CD4-positive, alpha-beta T cell treated with Interleukin-17A for 4 hours (primary cell): ENCODE results near the gene APOBEC3C.
"Not testable (repeated sequence)": the region's sequence is repeated elsewhere in the genome, so short reads cannot be mapped to it uniquely, and the experiment has no call there.

ENCODE experiments used
- DNase-seq: peaks from one replicate; pipeline ENCODE4 v3.0.0-alpha.2; 2020; ENCODE audit warnings: mixed read lengths

The APOBEC3C gene

DNA sequence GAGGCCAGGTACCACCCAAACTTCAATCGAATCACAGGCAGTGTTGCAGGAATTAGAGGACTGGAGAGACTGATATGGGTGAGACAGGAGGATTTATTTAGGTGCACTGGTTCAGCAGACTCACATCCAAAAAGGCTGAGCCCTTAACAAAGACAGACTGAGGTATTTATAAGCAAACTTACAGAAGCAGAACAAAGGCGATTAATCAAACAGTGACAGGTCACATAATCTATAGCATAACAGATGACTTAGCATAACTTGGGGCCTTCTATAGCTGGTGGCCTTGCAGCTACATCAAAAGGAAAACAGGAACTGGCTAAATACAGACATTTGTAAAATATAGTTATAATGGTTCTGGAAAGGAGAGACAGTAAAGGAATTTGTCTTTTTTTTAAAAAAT, 29.8 kb upstream of the APOBEC3C start:
- DNase-seq, result no peak

DNA sequence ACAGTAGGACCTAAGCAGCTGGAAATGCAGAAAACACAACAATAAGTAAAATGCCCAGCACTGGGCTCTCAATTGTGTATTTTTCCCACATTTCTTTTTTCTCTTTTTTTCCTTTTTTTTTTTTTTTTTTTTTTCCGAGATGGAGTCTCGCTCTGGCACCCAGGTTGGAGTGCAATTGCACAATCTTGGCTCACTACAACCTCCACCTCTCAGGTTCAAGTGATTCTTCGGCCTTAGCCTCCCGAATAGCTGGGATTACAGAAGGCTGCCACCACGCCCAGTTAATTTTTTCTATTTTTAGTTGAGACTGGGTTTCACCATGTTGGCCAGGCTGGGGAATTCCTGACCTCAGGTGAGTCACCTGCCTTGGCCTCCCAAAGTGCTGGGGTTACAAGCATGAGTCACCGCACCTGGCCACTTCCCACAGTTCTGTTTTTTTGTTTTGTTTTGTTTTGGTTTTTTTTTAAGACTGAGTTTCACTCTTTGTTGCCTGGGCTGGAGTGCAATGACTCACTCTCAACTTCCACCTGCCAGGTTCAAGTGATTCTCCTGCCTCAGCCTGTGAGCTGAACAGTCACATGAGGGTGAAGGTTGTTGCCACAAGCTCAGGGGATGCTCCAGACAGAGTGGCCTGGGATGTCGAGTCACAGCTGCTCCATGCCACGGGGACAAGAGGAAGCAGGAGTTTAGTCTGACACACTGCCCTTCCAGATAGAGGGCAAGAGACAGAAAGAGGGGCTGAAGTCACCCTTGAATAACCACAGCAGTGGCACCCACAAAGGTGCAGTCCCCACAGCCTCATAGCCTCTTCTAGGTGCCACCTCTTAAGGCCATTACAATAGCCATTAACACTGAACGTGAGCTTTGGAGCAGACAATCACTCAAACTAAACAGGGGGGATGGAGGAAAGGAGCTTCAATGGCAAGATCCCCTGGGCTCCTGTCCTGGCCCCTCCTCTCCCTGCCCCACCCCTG, 29.0 kb upstream of the APOBEC3C start:
- DNase-seq, result peak; percentile 71

DNA sequence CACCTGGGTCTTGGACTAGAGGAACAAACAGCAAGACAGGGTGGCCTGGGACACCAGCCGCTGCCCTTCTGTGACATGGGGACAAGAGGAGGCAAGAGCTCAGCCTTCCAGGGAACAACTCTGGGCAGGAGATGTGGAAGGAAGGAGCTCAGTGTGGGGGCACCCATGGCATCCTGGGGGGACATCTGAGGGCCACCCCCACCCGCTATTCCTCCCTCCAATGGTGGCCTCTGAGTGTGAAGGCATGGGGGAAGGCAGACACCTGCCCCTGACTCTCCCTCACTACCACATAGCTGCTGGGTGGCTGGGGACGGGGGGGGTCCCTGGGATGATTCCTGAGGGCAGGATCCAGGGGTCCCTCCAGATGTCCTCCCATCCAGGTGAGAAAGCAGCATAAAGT, 27.4 kb upstream of the APOBEC3C start:
- no peak for DNase-seq

DNA sequence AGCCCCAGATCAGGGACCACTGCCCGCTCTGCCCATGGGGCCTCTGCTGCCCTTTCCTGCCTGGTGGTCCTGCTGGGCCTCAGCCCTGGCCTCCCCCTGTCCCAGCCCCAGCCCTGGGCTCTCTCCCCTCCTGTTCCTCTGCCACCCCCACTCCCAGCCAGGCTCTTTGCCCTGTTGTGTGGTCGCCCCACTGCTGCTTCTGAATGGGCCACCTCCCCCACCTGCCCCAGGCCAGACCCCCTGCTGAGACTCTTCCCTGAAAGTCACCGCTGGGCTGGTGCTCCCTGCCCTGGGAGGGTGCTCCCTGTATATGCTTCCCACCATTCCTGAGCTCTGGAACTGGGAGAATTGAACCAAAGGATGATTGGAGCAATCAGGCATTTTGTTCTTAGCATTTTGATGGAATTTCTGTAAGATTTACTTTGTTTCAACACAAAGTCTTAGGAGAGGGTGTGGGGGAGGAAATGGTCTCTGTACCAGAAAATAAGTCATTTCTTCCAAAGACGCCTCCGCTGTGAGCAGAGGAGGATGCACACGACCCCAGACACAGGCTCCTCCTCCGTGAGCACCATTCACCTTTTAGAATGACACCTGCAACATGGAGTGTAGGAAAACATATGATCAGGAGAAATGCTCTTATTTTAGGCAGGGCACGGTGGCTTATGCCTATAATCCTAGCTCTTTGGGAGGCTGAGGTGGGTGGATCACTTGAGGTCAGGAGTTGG, 26.7 kb upstream of the APOBEC3C start:
- DNase-seq, result no peak

DNA sequence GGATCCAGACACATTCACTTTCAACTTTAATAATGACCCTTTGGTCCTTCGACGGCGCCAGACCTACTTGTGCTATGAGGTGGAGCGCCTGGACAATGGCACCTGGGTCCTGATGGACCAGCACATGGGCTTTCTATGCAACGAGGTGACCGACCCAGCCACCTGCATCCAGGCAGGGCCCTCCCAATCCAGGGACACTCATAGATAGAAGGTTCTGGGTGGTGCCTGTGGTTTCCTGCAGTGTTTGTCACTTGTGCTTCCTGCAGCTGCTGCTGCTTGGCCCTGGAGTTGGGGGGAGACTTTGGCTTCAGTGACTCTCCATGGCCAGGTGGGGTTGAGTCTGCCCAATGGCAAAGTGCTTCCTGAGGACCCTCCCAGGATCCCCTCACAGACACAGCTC, 24.6 kb upstream of the APOBEC3C start:
- peak; percentile 35 for DNase-seq

DNA sequence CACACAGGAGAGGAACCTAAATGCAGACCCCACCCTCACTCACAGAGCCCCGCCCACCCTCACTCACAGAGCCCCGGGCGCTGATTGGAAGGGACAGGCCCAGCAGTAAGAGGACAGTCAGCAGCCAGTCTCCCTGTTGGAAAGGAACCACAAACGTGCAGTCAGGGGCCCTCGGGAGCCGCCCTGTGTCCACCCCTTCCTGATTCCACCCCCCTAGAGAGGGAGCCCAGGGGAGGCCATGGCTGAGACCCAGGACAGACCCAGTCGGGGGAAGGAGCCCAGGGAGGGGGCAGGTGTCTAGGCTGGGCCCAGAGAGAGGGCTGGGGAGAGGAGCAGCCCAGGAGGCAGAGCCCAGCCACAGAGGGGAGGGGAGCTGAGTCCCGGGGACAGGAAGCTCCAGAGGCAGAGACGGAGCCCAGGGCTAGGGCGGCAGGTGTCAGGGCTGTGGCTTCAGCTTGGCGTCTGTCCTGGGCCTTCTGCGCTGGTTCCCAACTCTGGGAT, 21.1 kb upstream of the APOBEC3C start:
- DNase-seq, result not testable (repeated sequence)

DNA sequence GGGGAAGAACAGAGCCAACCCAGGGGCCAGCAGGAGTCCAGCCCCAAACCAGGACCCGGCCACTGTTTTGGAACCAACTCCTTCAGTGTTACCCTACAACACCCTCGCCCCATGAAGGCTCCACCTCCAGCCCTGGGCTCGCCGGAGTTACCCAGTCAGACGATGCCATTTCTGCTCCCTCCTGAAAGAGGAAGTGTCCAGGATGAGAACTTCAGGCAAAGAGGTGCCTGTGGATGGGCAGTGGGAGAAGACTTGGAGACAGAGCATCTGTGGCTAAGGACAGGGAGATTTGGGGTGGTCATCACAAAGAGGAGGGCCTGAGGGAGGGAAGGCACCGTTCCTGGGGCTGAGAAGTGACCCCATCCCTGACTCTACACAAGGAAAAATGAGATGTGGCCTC, 18.0 kb upstream of the APOBEC3C start:
- no peak for DNase-seq

DNA sequence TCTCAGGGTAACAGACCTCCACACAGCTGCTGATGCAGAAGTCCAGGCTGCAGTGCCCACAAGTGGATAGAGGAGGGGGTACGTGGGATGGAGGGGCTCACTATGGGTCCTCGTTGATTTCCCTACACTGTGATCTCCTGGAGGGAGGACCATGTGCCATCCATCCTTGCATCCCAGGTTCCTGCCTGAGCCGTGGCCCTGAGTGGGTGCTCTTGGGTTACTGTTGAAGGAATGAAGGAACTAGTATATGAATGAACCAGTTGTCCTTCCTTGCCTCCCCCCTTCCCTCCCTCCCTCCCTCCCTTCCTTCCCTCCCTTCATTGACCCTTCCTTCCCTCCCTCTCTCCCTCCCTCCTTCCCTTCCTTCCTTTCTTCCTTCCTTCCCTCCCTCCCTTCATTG, 16.5 kb upstream of the APOBEC3C start:
- no peak for DNase-seq

DNA sequence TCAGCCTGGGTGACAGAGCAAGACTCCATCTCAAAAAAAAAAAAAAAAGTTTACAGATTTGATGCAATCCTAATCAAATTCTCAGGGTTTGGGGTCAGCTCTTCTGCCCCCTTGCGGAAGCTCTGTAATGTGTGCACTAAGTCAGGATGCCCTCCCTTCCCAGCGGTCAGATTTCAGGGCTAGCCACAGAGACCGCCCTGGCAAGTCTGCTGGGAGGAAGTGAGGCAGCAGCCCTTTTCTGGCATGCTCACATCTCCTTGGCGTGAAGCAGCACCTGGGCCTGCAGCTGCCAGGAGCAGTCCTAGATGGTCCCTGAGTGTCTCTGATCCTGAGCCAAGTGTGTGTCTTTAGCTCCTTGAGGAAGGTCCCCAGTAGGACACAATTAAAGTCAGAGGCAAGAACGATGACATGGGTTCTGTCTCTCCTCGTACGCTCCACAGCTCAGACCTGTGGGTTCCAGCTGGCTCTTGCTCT, 10.9 kb upstream of the APOBEC3C start:
- DNase-seq, result peak; percentile 80

DNA sequence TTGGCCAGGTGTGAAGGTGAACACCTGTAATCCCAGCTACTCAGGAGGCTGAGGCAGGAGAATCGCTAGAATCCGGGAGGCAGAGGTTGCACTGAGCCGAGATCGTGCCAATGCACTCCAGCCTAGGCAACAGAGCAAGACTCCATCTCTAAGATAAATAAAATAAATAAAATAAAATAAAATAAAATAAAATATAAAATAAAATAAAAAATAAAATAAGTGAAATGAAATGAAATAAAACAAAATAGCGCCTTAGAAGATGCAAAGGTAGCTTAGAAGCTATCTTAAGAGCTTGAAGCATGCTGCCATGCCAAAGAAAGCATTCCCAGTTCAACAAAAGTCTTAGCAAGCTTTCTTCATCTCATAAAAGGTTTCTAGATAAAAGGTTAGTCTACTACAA, 6.9 kb upstream of the APOBEC3C start:
- no peak for DNase-seq

DNA sequence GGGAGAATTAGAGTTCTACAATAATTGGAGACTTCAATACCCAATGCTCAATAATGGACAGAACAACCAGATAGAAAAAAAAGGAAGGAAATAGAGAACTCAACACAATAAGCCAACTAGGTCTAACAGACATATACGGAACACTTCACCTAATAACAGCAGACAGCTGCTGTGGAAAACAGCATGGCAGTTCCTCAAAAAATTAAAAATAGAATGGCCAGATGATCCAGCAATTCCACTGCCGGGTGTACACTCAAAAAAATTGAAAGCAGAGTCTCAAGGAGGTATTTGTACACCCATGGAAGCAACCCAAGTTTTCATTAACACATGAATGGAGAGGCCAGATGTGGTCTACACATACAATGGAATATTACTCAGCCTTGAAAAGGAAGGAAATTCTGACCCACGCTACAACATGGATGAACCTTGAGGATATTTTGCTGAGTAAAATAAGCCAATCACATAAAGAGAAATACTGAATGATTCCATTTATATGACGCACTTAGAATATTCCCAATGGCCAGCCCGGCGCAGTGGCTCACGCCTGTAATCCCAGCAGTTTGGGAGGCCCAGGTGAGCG, 5.7 kb upstream of the APOBEC3C start:
- not testable (repeated sequence) for DNase-seq

DNA sequence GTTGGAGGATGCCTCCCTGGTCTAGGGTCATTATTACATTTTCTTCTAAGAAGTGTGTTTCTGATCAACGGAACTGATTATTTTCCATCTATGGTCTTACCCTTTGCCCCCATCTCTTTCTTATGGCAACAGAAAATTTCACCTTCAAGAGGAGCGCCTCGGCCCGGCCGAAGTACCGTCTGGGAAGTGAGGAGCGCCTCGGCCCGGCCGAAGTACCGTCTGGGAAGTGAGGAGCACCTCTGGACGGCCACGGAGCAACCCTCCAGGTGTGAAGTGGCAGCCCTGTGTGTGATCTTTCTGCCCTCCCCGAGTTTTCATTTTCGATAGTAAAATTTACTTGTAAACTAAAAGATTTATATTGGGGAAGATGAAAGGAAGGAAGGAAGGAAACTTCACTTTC, 3.1 kb upstream of the APOBEC3C start:
- no peak for DNase-seq

DNA sequence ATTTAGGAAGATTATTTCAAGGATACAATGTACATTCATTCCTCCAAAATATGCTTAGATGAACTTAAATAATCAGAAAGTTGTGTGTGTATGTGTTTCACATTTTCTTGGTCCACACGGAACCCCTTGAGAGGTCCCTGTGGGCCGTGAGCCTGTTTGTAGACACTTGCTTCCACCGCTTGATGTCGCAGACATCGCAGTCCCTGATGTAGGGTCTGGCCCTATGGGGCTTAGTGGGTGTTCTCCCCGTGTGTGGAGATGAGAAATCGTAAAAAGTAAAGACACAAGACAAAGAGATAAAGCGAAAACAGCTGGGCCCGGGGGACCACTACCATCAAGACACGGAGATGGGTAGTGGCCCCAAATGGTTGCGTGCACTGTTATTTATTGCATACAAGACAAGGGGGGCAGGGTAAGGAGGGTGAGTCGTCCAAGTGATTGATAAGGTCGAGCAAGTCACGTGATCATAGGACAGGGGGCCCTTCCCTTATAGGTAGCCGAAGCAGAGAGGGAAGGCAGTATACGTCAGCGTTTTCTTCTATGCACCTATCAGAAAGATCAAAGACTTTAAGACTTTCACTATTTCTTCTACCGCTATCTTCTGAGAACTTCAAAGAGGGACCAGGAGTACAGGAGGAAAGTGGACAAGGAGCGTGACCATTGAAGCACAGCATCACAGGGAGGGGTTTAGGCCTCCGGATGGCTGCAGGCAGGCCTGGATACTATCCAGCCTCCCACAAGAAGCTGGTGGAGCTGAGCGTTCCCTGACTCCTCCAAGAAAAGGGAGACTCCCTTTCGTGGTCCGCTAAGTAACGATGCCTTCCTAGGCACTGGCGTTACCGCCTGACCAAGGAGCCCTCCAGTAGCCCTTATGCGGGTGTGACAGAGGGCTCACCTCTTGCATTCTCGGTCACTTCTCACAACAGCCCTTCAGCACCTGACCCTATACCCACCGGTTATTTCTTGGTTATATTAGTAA, 1.2 kb upstream of the APOBEC3C start:
- DNase-seq, result no peak

DNA sequence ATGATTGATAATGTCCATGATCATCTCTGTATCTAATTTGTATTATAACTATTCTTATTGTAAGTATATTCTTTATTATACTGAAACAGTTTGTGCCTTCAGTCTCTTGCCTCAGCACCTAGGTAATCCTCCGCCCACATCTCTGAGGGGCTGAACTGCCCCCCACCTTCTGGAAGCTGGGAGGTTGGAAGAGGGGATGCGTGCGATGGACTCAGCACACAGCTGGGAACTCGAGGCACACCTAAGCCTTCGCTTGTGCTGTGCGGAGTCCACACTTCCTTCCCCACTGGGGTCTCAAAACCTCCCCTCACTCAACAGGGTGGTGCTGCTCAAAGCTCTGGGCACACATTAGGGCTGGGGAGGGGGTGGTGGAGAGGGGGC, 506 bp upstream of the APOBEC3C start:
- not testable (repeated sequence) for DNase-seq

DNA sequence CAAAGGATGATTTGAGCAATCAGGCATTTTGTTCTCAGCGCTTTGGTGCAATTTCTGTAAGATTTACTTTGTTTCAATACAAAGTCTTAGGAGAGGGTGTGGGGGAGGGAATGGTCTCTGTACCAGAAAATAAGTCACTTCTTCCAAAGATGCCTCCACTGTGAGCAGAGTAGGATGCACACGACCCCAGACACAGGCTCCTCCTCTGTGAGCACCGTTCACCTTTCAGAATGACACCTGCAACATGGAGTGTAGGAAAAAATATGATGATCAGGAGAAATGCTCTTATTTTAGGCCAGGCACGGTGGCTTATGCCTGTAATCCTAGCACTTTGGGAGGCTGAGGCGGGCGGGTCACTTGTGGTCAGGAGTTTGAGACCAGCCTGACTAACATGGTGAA, 665 bp downstream of the APOBEC3C start:
- DNase-seq, result not testable (repeated sequence)

DNA sequence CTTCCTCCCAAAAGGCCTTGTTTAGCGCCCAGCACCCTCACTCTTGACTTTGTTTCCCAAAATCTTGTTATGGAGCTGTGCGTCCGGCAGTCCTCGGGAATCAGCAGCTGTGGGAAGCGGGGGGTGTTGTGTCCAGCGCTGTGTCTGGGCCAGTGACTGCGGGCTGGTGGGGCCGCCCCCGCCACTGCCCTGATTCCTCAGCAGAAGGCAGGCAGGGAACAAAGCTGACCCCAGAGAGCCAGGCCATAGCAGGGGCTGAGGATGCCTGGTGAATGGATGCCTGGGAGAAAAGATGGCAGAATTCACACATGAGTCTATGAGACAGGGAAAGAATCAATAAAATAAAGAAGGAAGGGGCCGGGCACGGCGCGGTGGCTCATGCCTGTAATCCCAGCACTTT, 2.5 kb downstream of the APOBEC3C start:
- no peak for DNase-seq

DNA sequence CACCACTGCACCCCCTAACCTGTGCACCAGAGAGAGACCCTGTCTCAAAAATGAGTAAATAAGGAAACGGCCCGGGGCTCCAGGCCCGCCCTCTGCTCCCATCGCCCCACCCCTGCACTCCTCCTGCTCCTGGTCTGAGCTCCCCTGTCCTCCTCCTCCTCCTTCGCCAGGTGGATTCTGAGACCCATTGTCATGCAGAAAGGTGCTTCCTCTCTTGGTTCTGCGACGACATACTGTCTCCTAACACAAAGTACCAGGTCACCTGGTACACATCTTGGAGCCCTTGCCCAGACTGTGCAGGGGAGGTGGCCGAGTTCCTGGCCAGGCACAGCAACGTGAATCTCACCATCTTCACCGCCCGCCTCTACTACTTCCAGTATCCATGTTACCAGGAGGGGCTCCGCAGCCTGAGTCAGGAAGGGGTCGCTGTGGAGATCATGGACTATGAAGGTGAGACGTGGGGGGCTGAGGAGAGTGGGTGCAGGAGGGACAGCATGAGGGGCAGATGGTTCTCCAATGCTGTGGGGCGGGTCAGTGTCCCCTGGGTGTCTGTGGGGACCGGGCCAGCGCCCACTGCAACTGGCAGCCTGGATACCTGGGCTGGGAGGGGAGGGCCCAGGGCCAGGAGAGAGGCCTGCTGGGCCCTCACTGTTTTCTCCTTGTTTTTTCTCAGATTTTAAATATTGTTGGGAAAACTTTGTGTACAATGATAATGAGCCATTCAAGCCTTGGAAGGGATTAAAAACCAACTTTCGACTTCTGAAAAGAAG, 3.7 kb downstream of the APOBEC3C start:
- DNase-seq, result no peak

DNA sequence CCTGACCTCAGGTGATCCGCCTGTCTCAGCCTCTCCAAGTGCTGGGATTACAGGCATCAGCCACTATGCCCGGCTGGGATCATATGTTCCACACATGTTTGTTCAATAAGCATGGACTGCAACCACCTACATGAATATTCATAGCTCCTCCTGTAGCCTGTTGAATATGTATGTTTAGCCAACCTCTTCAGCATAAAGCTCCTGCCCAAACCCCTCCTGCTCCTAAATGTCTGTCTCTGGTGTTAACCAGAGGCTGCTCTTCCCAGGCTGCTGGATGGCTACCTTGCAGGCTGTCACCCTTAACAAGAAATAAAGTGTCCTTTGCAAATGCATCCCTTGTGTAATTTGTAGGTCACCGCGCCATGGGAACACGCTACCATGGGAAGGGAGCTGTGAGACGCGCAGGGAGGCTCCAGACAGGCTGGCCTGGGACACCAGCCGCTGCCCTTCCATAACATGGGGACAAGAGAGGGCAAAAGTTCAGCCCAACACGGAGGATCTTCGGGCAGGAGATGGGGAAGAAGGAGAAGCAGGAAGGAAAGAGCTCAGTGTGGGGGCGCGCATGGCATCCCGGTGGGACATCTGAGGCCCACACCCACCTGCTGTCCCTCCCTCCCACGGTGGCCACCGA, 6.1 kb downstream of the APOBEC3C start:
- DNase-seq, result not testable (repeated sequence)

DNA sequence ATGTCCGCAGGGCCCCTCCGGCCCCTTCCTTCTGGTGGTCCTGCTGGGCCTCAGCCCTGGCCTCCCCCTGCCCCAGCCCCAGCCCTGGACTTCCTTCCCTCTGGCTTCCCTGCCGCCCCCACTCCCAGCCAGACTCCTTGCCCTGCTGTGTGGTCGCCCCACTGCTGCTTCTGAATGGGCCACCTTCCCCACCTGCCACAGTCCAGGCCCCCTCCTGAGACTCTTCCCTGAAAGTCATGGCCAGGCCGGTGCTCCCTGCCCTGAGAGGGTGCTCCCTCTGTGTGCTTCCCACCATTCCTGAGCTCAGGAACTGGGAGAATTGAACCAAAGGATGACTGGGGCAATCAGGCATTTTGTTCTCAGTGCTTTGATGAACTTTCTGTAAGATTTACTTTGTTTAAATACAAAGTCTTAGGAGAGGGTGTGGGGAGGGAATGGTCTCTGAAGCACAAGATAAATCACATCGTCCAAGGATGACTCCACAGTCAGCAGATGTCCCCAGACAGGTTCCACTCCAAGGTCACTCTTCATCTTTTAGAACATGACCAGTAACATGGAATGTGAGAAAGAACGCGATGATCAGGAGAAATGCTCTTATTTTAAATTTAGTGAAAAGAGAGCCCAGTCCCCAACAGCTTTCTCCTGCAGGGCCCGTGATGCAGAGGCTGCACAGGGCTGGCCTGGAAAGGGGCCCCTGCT, 7.6 kb downstream of the APOBEC3C start:
- DNase-seq, result no peak
